GM21526 (cell line): ENCODE data around the gene CYFIP2.
A peak's percentile ranks its signal among the peaks of the same experiment; 100 is the strongest.
"Not testable (repeated sequence)": the region's sequence is repeated elsewhere in the genome, so short reads cannot be mapped to it uniquely, and the experiment has no call there.

ENCODE experiments used
- ATAC-seq: cut with Tn5 transposase; IDR thresholded peaks from one replicate; pipeline ENCODE4 v1.9.1; 2021; ENCODE audit warnings: moderate library complexity; ENCODE audit not compliant: unreplicated experiment, low FRiP score

CYFIP2 gene

DNA sequence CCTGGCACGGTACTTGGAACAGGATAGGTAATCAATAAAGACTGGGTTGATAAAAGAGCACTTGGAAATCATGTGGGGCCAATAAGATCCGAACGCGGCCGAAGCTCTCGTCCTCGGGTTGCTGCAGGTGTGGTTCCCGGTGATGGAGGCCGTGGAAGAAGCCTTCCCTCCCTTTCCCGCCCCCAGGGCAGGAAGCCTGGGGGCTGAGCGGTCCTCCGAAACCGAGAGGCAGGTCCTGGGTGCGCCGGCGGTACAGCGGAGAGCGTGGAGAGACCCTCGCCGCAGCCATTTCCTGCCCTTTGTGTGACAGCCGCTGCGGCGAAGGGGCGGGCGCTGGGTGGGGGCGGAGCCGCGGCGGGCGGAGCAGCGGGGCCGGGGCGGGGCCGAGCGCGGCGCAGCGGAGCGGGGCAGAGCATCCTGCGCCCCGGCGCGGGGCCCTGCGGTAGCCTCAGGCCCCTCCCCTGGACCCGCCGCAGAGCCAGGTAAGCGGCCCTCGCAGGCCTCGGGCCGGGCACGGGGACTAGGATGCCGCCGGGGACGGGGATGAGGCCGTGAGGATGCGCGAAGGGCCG lies at the start of gene CYFIP2:
CYFIP2 (plus strand) TSS at position 410 of the 572 bp plus-strand sequence. CDS start 19,239 bp downstream, outside the sequence.
- peak; percentile 76 for ATAC-seq

DNA sequence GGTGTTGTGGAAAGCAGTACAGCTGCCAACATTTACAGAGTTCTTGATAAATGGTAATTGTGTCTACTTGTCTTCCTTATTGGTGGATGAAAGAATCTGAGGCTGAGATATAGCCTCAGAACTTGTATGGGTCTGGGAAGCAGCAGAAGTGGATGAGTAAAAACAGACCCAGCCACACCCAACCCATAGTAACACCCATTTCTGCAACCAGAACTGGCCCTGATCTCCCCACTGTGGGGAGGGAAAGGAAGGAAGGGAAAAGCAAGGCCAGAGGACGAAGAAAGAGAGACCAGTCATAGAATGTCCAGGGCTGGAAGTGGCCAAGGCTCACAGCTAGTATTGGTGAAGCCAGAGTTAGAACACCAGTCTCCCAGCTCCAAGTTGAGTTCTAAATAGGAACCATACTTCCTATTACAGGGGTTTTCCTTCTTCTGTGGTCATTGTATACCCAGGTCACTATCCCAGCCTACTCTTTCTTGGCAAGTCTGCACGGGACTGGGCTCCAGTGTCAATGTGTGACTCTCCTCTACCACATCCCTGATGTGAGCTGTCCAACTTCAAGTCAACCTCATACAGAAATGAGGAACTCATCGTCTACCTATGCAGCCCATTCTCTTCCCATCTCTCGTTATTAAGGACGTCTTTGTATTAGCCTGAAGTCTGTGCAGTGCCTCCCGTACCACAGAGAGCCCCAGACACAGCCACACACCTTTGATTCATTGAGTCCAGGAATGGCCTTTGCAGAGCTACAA lies 49.4 kb upstream of the CYFIP2 start:
- ATAC-seq: no peak

GRCh38 chr5:157217289-157218024 lies 48.5 kb upstream of the CYFIP2 start:
- ATAC-seq: no peak

GRCh38 chr5:157219491-157220271 lies 46.2 kb upstream of the CYFIP2 start:
- peak; percentile 64 for ATAC-seq

GRCh38 chr5:157221959-157222358 lies 44.0 kb upstream of the CYFIP2 start:
- ATAC-seq: no peak

DNA sequence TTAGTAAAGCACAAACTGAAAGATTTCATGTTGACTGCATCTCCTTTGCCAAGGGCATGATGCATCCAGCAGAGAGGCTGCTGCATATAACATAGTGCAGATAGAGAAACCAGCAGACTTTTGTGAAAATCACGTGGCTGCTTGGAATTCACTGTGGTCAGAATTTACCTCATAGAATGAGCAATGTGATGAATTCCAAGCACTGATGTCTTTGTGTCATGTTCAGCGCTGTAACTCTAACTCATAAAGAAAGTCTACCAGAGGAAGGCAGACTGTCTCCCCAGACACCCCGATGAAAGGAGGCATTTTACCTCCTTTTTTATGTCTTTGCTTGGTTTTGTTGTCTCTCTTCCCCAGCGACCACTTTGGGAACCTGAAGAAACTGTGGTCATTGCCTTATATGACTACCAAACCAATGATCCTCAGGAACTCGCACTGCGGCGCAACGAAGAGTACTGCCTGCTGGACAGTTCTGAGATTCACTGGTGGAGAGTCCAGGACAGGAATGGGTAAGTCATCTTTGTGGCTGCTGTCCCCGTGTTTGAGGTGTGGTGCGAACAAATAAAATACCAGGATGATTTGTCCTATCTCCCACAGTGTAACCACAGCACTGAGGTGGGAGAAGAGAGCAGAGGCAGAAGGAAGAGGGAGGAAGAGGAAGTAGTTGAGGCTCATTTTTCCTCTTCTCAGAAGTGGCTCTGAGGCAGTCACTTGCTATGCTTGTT lies 43.3 kb upstream of the CYFIP2 start:
- ATAC-seq: no peak

- no peak for ATAC-seq
Measured at GRCh38 chr5:157225469-157226422, 40.2 kb upstream of the CYFIP2 start.

- ATAC-seq: no peak
Measured at GRCh38 chr5:157230610-157231009, 35.3 kb upstream of the CYFIP2 start.

DNA sequence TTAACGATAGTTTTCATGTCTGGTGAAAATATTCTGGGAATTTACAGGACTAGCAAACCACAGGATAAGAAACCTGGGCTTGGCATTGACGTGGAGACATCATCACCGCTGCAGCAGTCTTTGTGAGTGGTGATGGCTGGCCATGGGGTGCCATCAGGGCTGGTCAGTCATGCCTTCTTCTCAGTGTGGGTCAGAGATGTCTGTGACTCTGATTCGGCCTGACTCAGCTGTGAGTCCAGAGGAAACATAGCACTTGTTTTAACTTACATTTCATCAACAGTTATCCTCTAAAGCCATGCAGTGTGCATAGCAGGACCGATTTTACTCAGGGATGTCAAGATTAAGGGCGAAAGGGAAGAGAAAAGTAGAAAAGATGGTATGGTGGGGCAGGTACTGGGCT lies 33.2 kb upstream of the CYFIP2 start:
- ATAC-seq: no peak

DNA sequence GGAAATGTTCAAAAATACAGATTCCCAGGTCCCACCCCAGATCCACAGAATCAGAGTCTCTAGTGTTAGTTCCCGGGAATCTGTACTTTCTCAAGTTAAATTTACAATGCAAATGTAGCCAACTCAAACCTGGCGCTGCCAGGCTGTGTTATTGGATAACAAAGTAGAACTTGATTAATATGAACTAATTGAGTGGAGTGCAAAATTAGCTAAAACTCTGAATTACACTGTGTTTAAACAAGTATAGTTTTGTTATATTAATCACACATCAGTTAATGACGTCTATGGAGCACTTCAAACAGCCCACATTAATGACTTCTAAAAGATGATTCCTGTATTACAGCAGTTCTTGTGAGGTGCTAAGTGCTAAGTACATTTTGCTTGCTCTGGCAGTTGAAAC lies 32.4 kb upstream of the CYFIP2 start:
- no peak for ATAC-seq

GRCh38 chr5:157236423-157236822 lies 29.5 kb upstream of the CYFIP2 start:
- no peak for ATAC-seq

DNA sequence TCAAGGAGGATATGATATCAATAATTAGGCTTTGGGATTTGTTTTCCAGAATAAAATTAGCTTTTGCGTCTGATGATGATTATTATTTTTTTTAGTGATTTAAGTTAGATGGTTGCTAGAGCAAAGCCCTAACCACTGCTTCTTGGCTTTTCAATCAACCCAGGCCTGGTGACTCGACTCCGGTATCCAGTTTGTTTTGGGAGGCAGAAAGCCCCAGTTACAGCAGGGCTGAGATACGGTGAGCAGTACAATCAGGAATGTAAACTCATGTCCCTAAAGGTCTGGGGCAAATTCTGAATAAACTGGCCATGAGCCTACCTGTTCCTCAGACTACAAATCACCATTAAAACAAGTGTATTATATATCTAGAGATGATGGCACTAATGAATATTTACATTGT lies 24.4 kb upstream of the CYFIP2 start:
- ATAC-seq: no peak

- not testable (repeated sequence) for ATAC-seq
Measured at GRCh38 chr5:157244704-157245103, 21.2 kb upstream of the CYFIP2 start.

DNA sequence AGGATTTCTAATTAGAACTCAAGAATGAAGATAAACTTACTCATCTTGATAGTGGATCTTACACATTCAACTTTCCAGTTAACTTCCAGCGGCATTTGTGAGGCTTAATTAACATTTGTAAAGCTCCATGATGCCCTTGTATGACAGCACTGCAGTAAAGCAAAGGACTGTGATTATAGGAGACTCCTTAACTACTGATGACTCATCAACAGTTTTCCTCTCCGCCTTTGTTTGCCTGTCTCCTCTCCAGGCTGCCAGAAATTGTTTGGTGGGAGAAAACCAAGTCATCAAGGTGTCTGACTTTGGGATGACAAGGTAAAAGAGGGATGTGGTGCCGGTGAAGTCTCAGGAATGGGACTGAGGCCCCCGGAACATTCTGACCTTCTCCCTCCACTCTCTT lies 20.4 kb upstream of the CYFIP2 start:
- no peak for ATAC-seq

- ATAC-seq: no peak
Measured at GRCh38 chr5:157245886-157246285, 20.0 kb upstream of the CYFIP2 start.

DNA sequence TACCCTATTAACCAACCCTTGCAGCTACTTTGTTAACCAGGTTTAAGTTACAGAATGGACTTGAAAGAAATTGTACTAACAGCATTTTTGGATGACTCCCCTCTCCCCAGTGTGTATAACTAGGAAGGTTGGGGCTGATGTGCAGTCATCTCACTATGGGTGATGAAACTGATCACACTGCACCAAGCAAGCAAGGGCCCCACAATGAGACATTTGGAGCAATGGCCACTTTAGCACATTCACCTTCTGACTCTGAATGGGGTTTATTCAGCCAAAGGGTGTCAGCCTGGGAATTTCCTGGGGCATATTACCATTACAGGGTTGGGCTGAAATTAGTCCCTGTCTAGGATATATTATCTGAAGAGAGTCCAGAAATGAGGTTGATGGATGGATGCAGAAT lies 18.7 kb upstream of the CYFIP2 start:
- ATAC-seq: no peak

DNA sequence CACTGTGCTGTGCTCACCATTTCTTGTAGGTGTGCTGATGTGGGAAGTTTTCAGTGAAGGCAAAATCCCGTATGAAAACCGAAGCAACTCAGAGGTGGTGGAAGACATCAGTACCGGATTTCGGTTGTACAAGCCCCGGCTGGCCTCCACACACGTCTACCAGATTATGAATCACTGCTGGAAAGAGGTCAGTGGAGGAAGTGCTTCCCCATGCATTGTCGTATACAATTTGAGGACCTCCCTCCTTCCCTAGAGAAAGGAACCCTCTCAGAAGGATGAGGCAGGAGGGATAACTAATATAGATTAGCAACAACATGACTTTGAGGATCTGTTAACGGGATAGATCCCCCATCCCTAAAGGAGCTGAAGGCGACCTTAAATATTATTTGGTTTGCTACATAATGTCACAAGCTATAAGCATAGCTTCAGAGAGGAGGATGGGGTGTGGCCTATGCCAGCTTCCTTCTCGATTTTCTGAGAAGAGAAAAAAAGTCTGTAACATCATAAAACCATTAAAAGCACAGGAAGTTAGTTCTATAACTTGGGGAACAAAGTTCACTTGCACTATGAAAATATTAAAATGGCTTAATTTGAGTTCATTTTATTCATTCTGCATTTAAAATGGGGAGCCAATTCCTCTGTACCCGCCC lies 17.0 kb upstream of the CYFIP2 start:
- no peak for ATAC-seq

DNA sequence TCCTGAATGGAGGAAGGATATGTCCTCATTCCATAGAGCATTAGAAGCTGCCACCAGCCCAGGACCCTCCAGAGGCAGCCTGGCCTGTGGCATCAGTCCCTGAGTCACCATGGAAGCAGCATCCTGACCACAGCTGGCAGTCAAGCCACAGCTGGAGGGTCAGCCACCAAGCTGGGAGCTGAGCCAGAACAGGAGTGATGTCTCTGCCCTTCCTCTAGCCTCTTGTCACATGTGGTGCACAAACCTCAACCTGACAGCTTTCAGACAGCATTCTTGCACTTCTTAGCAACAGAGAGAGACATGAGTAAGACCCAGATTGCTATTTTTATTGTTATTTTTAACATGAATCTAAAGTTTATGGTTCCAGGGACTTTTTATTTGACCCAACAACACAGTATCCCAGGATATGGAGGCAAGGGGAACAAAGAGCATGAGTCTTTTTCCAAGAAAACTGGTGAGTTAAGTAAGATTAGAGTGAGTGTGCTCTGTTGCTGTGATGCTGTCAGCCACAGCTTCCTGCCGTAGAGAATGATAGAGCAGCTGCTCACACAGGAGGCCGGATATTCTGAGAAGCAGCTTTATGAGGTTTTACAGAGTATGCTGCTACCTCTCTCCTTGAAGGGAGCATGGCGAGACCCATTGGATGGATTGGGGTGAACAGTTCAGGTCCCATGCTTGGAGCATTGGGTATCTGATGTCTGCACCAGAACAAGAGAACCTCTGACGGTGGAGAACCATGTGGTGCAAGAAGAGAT lies 13.0 kb upstream of the CYFIP2 start:
- ATAC-seq: peak; percentile 84
